ENCODE data around the gene PRKX. TPM values are rescaled to one million over a fixed set of nuclear protein-coding genes. Genes with fewer than 3 reads are reported as not detected.

Gene PRKX
- total RNA-seq, 1 experiment from 2014 or later: 20.5 TPM

DNA sequence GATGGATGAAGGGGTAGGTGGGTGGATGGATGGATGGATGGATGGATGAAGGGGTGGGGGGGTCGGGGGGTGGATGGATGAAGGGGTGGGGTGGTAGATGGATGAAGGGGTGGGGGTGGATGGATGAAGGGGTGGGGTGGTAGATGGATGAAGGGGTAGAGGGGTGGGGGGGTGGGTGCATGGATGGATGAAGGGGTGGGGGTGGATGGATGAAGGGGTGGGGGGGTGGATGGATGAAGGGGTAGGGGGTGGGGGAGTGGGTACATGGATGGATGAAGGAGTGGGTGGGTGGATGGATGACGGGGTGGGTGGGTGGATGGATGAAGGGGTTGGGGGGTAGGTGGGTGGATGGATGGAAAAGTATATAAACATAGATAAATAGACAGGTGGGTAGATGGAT, 74.2 kb downstream of the PRKX start:
- in situ Hi-C loops (cut with HindIII; ENCODE audit: low pct_unique_long_range_greater_than_20kb, low sequenced_read_pairs): no loop called here

DNA sequence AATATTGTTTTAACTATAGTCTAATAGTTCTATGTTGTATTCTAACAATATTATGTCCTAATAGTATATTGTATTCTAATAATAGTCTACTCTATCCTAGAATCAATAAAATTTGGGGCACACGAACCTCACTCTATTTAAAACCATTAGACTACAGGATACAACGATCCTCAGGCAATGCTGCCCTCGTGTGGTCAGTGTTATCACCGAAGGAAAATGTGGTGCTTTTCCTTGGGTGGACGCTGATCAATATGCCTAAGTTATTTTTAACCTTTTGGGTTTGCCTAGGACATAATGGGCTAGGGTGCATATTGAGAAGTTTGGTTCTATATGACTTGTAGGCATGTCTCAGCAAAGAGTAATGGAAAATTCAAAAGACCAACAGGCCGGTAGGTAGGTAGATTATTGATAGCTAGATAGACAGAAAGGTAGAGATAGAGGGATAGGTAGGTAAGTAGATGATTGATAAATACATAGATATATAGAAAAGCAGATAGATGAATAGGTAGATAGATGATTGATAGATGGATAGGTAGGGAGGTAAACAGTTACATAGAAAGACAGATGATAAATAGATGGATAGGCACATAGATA, 75.1 kb downstream of the PRKX start:
- Histone ChIP-seq H3K4me3 (ENCODE audit: low read depth in 2 of 2, low read length in 2 of 2) (no peak overlapping the region), H3K27ac (ENCODE audit: low read length) (no peak overlapping the region), H3K4me1 (ENCODE audit: control insufficient read depth, insufficient read depth, low read length) (no peaks in the 10 kb centered on the region), H3K36me3 (ENCODE audit: control insufficient read depth, insufficient read depth, low read length) (no peaks in the 10 kb centered on the region), H3K9me3 (ENCODE audit: control insufficient read depth, insufficient read depth, low read depth, low read length) (no peaks in the 10 kb centered on the region), H3K27me3 (ENCODE audit: control insufficient read depth, insufficient read depth, low read length) (no peaks in the 10 kb centered on the region)
- in situ Hi-C loops (cut with HindIII; ENCODE audit: low pct_unique_long_range_greater_than_20kb, low sequenced_read_pairs) (no loop called here), intact Hi-C loops (cut with micrococcal nuclease; ENCODE audit: unreplicated experiment) (no loop called here)
- TF ChIP-seq, protein P1, sequence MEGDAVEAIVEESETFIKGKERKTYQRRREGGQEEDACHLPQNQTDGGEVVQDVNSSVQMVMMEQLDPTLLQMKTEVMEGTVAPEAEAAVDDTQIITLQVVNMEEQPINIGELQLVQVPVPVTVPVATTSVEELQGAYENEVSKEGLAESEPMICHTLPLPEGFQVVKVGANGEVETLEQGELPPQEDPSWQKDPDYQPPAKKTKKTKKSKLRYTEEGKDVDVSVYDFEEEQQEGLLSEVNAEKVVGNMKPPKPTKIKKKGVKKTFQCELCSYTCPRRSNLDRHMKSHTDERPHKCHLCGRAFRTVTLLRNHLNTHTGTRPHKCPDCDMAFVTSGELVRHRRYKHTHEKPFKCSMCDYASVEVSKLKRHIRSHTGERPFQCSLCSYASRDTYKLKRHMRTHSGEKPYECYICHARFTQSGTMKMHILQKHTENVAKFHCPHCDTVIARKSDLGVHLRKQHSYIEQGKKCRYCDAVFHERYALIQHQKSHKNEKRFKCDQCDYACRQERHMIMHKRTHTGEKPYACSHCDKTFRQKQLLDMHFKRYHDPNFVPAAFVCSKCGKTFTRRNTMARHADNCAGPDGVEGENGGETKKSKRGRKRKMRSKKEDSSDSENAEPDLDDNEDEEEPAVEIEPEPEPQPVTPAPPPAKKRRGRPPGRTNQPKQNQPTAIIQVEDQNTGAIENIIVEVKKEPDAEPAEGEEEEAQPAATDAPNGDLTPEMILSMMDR (IDR thresholded peaks at IDR 0.05): peak; percentile 65
- TF ChIP-seq TCF7L2 (IDR thresholded peaks at IDR 0.05; ENCODE audit: low read depth, low read length) (no peak), POLR2AphosphoS5 (IDR thresholded peaks at IDR 0.05; ENCODE audit: low read depth, low read length) (no peak)
- POLR2A ChIA-PET: no interaction called here
- CTCF ChIA-PET: no interaction called here
- ATAC-seq: no peak
- DNase-seq (ENCODE audit: low read depth, low spot score): no peak
- no TSS peak for BruUV-seq (replicated peaks)

More for the DNA sequence above, 74.2 kb downstream of the PRKX start:
- no TSS peak for BruUV-seq (replicated peaks)
- no peak for ATAC-seq
- intact Hi-C loops (cut with micrococcal nuclease; ENCODE audit: unreplicated experiment): no loop called here
- TF ChIP-seq SIN3A (IDR thresholded peaks at IDR 0.05; ENCODE audit: borderline replicate concordance, insufficient read depth, low read depth, low read length) (no peak), POLR2AphosphoS5 (IDR thresholded peaks at IDR 0.05; ENCODE audit: low read depth, low read length) (no peak), TCF7L2 (IDR thresholded peaks at IDR 0.05; ENCODE audit: low read depth, low read length) (no peak)
- TF ChIP-seq, protein P1 (IDR thresholded peaks at IDR 0.05): no peak
- TF ChIP-seq, protein P2, sequence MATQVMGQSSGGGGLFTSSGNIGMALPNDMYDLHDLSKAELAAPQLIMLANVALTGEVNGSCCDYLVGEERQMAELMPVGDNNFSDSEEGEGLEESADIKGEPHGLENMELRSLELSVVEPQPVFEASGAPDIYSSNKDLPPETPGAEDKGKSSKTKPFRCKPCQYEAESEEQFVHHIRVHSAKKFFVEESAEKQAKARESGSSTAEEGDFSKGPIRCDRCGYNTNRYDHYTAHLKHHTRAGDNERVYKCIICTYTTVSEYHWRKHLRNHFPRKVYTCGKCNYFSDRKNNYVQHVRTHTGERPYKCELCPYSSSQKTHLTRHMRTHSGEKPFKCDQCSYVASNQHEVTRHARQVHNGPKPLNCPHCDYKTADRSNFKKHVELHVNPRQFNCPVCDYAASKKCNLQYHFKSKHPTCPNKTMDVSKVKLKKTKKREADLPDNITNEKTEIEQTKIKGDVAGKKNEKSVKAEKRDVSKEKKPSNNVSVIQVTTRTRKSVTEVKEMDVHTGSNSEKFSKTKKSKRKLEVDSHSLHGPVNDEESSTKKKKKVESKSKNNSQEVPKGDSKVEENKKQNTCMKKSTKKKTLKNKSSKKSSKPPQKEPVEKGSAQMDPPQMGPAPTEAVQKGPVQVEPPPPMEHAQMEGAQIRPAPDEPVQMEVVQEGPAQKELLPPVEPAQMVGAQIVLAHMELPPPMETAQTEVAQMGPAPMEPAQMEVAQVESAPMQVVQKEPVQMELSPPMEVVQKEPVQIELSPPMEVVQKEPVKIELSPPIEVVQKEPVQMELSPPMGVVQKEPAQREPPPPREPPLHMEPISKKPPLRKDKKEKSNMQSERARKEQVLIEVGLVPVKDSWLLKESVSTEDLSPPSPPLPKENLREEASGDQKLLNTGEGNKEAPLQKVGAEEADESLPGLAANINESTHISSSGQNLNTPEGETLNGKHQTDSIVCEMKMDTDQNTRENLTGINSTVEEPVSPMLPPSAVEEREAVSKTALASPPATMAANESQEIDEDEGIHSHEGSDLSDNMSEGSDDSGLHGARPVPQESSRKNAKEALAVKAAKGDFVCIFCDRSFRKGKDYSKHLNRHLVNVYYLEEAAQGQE (IDR thresholded peaks at IDR 0.05; ENCODE audit: insufficient read depth in 1 of 2, low read depth in 2 of 2, low read length in 1 of 2): no peak
- POLR2A ChIA-PET: no interaction called here
- CTCF ChIA-PET: no interaction called here
- Histone ChIP-seq H3K27me3 (ENCODE audit: control insufficient read depth, insufficient read depth, low read length) (no peaks in the 10 kb centered on the region), H3K36me3 (ENCODE audit: control insufficient read depth, insufficient read depth, low read length) (no peaks in the 10 kb centered on the region), H3K27ac (ENCODE audit: low read length) (no peak overlapping the region), H3K4me1 (ENCODE audit: control insufficient read depth, insufficient read depth, low read length) (no peaks in the 10 kb centered on the region), H3K4me3 (ENCODE audit: low read depth in 2 of 2, low read length in 2 of 2) (no peak overlapping the region), H3K9me3 (ENCODE audit: control insufficient read depth, insufficient read depth, low read depth, low read length) (no peaks in the 10 kb centered on the region)
- no peak for DNase-seq (ENCODE audit: low read depth, low spot score)
